Stimulated activated CD4-positive, alpha-beta T cell treated with anti-CD3 and anti-CD28 coated beads, Interleukin-15, amount 100 ng/mL, for 48 hours (primary cell): ENCODE measurements around the gene HNRNPA1L2.
"Not testable (repeated sequence)": the region's sequence is repeated elsewhere in the genome, so short reads cannot be mapped to it uniquely, and the experiment has no call there.

Experiments used
- DNase-seq, 2 donors: peaks; one replicate each; pipeline ENCODE4 v3.0.0-alpha.2; 2020; ENCODE audit warnings: low read depth in 2 of 2

Gene HNRNPA1L2

DNA sequence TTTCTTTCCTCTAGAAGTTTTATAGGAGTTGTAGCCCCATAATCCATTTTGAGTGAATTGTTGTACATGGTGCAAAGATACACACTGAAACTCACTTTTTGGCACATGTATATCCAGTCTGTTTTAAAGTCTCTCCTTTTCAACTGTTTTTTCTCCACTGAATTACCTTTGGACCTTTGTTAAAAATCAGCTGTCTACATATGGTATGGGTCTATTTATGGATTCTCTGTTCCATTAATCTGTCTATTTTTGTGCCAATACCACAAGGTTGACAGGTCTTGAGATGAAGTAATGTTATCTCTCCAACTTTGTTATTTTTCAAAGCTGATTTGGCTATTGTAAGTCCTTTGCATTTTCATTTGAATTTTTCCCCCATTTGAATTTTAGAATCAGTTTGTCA lies 4.7 kb downstream of the HNRNPA1L2 start:
- DNase-seq: no peak

DNA sequence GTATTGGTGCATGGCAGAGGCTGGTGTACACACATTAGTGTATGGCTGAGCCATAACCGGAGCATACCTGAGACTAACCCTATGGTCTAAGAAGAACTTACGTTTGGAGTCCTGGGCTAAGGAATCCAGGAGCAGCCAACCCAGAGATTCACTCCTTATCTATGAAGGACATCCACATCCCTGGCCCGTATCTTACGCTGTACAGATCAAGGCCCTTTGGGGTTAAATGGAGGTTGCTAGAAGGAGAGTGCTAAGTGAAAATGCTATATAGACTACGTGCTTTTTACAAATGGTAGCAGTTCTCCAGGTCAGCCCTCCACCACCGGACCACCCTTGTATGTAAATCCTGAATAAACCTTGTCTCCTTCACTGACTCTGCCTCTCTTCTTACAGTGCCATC lies 8.5 kb downstream of the HNRNPA1L2 start:
- no peak for DNase-seq

DNA sequence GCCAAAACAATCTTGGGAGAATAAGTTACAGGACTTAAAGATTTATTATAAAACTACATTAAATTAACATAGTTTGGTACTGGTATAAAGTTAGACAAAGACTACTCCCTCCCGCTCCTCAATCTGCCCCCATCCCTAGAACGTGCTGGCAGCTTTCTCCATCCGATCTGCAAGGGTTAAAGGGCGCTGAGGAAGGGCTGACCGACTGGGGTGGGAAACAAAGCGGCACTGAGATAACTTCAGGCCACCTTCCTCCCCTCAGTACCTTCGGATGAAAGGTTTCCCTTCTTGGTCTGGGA lies 9.6 kb downstream of the HNRNPA1L2 start:
- no peak for DNase-seq

DNA sequence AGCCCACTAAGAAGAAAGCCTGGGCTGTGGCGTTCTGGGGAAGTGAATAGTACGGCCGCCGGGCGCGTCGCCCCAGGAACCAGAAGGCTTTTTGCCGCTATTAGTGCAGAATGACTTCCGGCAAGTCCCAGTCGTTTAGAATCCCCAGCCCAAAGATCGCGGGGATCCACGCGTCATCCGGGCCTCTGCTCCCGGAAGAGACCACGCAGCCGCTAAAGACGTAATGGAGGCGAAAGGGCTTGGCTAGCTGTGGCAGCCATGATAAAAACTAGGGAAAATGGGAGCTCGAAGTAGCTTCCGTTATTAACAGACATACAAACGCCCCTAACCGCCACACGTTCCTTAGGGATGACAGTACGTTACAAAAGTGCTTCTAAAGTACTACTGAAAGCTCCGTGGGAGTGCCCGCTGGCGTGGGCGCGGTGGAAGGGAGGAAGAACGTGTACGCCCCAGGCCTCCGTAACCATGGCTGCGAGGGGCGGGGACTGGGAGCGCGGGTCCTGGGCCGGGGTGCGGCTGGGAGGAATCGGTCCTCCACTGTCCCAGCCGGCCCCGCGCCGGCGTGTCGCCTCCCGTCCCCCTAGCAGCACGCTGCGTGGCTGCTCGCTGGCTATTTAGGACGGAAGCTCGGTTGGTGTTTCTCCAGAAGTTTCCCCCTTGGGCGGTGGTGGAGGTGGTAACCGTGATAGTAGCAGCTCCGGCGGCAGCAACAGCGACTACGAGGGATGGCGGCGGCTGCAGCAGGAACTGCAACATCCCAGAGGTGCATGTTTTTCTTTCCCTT lies 10.2 kb downstream of the HNRNPA1L2 start, which contains the start of gene SUGT1:
SUGT1 (plus strand) TSS at position 641 of the 784 bp plus-strand sequence; CDS start at position 726, 85 bp downstream.
- peak; percentile 91 to 94 for DNase-seq

DNA sequence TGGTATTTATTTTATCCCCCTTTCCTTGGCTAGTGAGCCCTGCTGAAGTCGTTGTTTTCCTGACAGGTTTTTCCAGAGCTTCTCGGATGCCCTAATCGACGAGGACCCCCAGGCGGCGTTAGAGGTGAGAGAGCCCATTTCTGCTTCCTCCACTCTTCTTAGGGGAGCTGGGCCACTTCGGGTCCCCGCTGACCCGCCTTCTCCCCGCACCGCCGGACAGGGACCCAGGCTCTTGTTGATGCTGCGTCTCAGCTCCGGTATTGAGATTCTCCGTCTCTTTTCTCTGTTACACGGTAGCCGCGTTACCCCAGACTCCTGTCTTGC lies 10.7 kb downstream of the HNRNPA1L2 start:
- DNase-seq: peak in 1 of 2 donors; percentile 20

DNA sequence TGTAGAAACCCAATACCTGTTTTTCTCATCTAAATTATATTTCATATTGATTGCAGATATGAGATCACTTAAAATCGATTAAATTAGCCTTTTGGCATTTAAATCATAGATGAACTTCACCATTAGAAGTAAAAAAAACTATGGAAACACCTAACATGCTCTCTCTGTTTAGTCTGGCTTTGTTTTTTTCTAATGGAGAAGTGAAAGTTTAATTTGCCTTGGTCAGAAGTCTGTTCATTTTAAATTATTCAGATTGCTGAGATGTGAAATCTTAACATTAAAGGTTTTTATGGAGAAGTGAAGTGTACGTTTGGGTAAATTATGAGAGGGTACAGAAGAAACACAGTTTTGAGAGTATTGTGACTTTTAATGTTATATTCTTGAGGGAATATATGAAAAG lies 17.1 kb downstream of the HNRNPA1L2 start:
- DNase-seq: no peak

DNA sequence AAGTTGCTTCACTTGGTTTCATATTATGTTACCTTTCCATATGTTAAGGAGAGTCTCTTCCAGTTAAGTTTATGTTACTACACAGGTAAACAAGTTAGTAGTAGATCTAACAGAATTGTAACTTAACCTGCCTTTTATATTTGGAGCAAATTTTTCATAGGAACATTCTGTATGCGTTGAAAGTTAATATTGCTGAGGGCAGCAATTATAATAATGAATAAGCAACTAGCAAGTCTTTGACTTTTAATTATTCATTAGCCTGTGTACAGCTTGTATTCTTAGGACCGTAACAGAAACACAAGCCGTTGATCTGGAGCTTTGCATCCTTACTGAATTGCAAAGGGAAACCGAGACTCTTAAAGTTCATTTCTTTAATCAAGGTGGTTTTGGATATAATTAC lies 22.0 kb downstream of the HNRNPA1L2 start:
- no peak for DNase-seq

DNA sequence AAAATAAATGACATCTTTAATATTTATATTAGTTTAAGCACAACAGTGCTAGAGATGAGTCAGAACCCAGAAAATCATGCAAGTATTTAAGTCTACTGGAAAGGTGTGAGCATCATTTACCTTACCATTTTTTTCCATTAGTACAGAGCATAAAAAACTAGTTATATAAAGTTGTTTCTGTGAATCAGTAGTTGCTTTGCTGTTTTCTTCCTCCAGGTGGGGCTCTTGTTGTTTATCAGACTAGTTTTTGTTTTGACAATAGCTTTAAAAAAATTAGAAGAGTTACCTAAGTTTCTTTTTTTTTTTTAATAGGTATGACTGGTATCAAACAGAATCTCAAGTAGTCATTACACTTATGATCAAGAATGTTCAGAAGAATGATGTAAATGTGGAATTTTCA lies 23.1 kb downstream of the HNRNPA1L2 start:
- DNase-seq: no peak

DNA sequence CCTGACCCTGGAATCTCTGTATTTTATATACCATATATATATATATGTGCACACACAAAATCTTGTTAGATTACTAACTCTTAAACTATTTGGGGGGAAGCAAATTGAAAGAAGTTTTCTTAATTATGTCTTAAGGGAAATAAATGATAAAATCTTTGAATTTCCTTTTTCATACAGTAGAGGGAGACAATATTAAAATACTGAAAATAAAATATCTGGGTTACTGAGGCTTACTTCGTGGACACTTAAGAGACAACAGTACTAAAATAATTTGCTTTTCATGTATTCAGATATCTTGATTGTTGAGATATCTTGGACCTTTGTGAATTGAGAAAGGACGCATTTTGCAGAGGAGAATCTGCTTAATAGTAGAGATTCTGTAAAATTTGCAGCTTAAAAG lies 27.4 kb downstream of the HNRNPA1L2 start:
- DNase-seq: no peak

DNA sequence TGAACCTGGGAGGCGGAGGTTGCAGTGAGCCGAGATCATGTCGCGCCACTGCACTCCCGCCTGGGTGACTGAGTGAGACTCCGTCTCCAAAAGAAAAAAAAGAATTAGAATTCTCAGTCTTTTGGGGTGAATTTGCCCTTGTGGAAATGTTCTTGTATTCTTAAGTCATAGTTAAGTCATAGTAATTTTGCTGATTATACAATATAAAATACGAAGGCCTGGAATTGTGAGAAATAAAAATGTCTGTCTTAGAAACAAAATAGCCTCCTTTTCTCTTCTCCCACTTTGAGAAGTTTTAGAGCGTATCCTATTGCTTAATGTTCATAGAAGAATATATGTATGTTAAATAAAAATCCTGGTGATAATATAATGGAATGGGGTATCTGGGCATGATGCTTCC lies 28.5 kb downstream of the HNRNPA1L2 start:
- DNase-seq: no peak

DNA sequence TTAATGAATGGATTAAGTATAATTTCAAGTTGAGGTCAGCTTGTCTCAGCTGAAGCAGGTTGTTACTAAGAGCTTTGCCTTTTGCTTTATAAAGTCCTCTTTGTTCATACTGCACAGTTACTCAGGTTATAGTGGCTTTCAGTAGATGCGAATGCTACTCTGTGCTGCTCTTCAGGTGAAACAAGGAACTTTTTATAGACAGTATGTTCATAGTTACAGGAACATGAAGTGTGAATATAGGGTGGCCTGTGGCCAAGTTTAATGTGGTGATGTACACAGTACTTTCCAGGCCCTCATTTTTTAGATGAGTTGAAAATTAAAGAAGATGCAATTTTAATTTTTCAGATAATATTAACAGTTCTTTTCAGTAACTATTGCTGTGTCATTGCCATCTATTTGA lies 31.2 kb downstream of the HNRNPA1L2 start:
- DNase-seq: no peak

DNA sequence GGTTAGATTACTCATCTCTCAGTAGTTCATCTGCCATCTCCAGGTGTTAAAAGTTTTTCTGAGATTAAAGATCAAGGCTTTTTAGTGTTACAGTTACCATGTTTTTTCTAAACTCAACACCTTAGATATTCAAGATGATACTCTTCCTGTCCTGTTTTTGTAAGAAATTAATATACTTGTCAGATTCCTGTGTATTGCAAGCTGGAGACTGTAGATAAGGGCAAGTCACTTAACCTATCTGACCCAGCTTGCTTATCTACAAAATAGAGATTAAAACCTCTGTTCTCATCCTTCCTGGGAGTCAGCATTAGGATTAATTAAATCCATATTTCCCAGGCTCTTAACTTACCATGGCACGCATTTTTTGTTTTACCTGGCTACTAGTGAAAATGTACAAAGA lies 35.6 kb downstream of the HNRNPA1L2 start:
- DNase-seq: no peak

DNA sequence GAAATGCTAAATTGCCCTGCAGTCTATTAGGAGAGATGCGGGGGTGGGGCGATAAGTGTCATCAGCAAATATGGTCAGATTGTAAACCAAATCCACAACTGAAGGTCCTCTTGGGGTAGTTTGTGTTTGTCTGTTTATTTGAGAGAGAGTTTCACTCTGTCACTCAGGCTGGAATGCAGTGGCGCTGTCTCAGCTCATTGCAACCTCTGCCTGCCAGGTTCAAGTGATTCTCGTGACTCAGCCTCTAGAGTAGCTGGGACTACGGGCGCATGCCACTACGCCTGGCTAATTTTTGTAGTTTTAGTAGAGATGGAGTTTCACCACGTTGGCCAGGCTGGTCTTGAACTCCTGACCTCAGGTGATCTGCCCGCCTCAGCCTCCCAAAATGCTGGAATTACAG lies 43.6 kb downstream of the HNRNPA1L2 start:
- not testable (repeated sequence) for DNase-seq

DNA sequence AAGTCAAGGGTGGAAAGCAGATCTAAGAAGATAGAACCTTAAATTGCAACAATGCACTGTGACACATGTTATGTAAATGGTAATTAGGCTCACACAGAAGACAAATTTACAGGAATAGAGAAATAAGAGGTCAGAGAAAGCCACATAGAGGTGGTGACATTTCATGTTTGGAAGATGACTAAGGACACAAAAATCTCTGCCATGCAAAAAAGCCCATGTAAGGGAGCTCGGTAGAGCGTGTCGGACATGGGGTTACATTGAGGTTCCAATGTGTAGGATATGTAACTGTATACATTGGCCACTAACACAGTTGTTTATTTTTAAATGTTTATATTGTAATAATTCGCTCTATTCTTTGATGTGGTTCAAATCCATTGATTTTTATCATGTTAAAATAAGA lies 44.1 kb downstream of the HNRNPA1L2 start:
- DNase-seq: no peak
